Endodermal cell (in vitro differentiated cells): Measurements from ENCODE around the gene HAUS1. TPM values are rescaled to one million over a fixed set of nuclear protein-coding genes. Genes with fewer than 3 reads are reported as not detected.
"Not testable (repeated sequence)": the region's sequence is repeated elsewhere in the genome, so short reads cannot be mapped to it uniquely, and the experiment has no call there.

Experiments used
- DNase-seq: peaks from one replicate; pipeline ENCODE4 v3.0.0-alpha.2; 2017
- H3K27ac ChIP-seq: 2 replicates; pipeline ENCODE4 v1.5.1; 2013; ENCODE audit warnings: mild to moderate bottlenecking, low read depth, low read length, moderate library complexity
- H3K27me3 ChIP-seq: 2 replicates; pipeline ENCODE4 v1.6.1; 2013; ENCODE audit warnings: mild to moderate bottlenecking, low read length, moderate library complexity; ENCODE audit not compliant: insufficient read depth, control insufficient read depth, poor library complexity, severe bottlenecking
- H3K36me3 ChIP-seq: 2 replicates; pipeline ENCODE4 v1.7.0; 2013; ENCODE audit warnings: mild to moderate bottlenecking, low read length, moderate library complexity; ENCODE audit not compliant: control insufficient read depth, insufficient read depth
- H3K4me1 ChIP-seq: one replicate; pipeline ENCODE4 v1.7.0; 2013; ENCODE audit warnings: low read length; ENCODE audit not compliant: control insufficient read depth, insufficient read depth
- H3K4me3 ChIP-seq: 2 replicates; pipeline ENCODE4 v1.5.1; 2013; ENCODE audit warnings: mild to moderate bottlenecking, low read length, moderate library complexity
- H3K9ac ChIP-seq: 2 replicates; pipeline ENCODE4 v1.6.1; 2013; ENCODE audit warnings: mild to moderate bottlenecking, low read length, moderate library complexity; ENCODE audit not compliant: poor library complexity, severe bottlenecking; ENCODE audit errors: extremely low read depth
- H3K9me3 ChIP-seq: 2 replicates; pipeline ENCODE4 v1.6.1; 2013; ENCODE audit warnings: mild to moderate bottlenecking, low read length, moderate library complexity; ENCODE audit not compliant: control insufficient read depth
- H3K27ac Mint-ChIP-seq: 2 replicates; pipeline ENCODE4 v1.8.0; 2020; ENCODE audit warnings: mixed read lengths
- H3K27me3 Mint-ChIP-seq: 2 replicates; pipeline ENCODE4 v1.8.0; 2021; ENCODE audit warnings: mild to moderate bottlenecking, mixed read lengths; ENCODE audit not compliant: insufficient read depth
- H3K36me3 Mint-ChIP-seq: 2 replicates; pipeline ENCODE4 v1.8.0; 2020; ENCODE audit warnings: low read depth, mixed read lengths
- H3K4me1 Mint-ChIP-seq: 2 replicates; pipeline ENCODE4 v1.8.0; 2020; ENCODE audit warnings: mixed read lengths
- H3K4me3 Mint-ChIP-seq: 2 replicates; pipeline ENCODE4 v1.8.0; 2020; ENCODE audit warnings: mild to moderate bottlenecking, moderate library complexity, mixed read lengths
- H3K9me3 Mint-ChIP-seq: 2 replicates; pipeline ENCODE4 v1.8.0; 2020; ENCODE audit warnings: mild to moderate bottlenecking, mixed read lengths
- WGBS, 2 experiments: methylation state at CpG; one replicate each; pipeline versions ENCODE4 v1.1.5 to v1.1.7; 2013; ENCODE audit warnings: missing lambda C conversion rate in 2 of 2, mixed read lengths in 1 of 2; ENCODE audit not compliant: insufficient coverage in 1 of 2, insufficient read length in 1 of 2; 5-methylcytosine and 5-hydroxymethylcytosine counted together
- total RNA-seq, 2 donors: library from RNA; stranded (reverse); fragmentation: NEBNext Ultra II Directional in 1 of 2; extraction: Animal tissue kit (Norgen Biotek cat#: 25700) in 1 of 2; gene quantifications; 2 replicates in 1 of 2; 3 replicates in 1 of 2; pipeline ENCODE4 v1.2.1, GENCODE V29; 2021
- TF ChIP-seq, protein P1 (sequence below): fragments of 200-600 bp; sonication (generic); conservative IDR thresholded peaks from 2 replicates; pipeline ENCODE4 v1.5.0; 2021; ENCODE audit warnings: antibody characterized with exemption, mild to moderate bottlenecking

HAUS1 gene
- total RNA-seq, 2 donors from 2014 or later, result 80.1 to 130 TPM

DNA sequence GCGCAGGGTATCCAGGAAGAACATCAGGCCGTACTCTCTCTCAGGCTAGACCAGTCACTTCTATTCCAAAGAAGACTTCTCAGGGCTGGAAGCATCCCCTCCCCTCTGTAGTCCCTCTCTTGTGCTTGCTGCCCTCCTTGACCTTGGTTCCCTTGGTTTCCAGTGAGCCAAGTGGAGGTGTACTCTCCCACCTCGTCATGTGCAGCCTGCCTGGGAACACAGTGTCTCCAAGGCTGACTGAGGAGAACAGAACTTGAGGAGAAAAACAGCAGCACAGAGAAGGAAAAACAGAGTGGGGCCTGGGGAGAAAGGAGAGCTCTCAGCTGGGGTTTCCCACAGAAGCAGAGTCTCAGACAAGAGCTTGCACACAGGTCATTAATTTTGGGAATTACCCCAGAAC is 52.7 kb downstream of the HAUS1 start:
- no peak overlapping the region for H3K27ac Mint-ChIP-seq

DNA sequence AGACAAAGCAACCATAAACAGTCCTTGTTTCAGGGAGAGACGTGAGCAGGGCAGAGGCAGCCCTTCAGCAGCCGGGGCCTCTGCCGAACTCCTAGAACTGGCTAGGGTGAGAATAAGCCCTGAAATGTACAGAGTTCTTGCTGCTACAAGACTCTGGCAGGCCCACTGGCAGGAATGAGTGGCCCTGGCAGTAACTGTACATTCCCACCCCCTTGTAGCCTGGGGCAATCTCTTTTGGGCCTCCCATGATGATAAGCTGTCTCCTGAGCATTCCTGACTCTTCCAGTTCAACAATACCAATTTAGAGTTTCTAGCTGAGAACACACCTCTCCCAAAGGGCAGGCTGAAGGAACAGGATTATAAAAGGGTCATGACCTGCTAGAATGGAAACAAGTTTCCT is 54.3 kb downstream of the HAUS1 start:
- H3K4me1 Mint-ChIP-seq, result peaks cover 7% of the 10 kb centered on the region
- H3K4me3 Mint-ChIP-seq, result no peak overlapping the region
- no peaks in the 10 kb centered on the region for H3K27me3 Mint-ChIP-seq
- H3K27ac Mint-ChIP-seq, result no peak overlapping the region
- no peaks in the 10 kb centered on the region for H3K27me3 ChIP-seq
- H3K4me1 ChIP-seq, result no peaks in the 10 kb centered on the region
- H3K4me3 ChIP-seq, result no peak overlapping the region
- TF ChIP-seq, protein P1, sequence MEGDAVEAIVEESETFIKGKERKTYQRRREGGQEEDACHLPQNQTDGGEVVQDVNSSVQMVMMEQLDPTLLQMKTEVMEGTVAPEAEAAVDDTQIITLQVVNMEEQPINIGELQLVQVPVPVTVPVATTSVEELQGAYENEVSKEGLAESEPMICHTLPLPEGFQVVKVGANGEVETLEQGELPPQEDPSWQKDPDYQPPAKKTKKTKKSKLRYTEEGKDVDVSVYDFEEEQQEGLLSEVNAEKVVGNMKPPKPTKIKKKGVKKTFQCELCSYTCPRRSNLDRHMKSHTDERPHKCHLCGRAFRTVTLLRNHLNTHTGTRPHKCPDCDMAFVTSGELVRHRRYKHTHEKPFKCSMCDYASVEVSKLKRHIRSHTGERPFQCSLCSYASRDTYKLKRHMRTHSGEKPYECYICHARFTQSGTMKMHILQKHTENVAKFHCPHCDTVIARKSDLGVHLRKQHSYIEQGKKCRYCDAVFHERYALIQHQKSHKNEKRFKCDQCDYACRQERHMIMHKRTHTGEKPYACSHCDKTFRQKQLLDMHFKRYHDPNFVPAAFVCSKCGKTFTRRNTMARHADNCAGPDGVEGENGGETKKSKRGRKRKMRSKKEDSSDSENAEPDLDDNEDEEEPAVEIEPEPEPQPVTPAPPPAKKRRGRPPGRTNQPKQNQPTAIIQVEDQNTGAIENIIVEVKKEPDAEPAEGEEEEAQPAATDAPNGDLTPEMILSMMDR, result no peak
- H3K9ac ChIP-seq, result no peak overlapping the region
- no peaks in the 10 kb centered on the region for H3K9me3 ChIP-seq
- H3K36me3 ChIP-seq, result no peaks in the 10 kb centered on the region
- no peak for DNase-seq
- 96 to 100% methylated on average over 1 to 3 of the region's 3 CpGs for WGBS, 2 experiments
- H3K9me3 Mint-ChIP-seq, result no peaks in the 10 kb centered on the region
- H3K36me3 Mint-ChIP-seq, result no peaks in the 10 kb centered on the region
- no peak overlapping the region for H3K27ac ChIP-seq

More for the DNA sequence above, 52.7 kb downstream of the HAUS1 start:
- Mint-ChIP-seq H3K27me3 (no peaks in the 10 kb centered on the region), H3K36me3 (no peaks in the 10 kb centered on the region), H3K4me3 (no peak overlapping the region), H3K9me3 (no peaks in the 10 kb centered on the region), H3K4me1 (peaks cover 12% of the 10 kb centered on the region)
- Histone ChIP-seq H3K9me3 (no peaks in the 10 kb centered on the region), H3K27me3 (no peaks in the 10 kb centered on the region), H3K4me3 (no peak overlapping the region), H3K4me1 (no peaks in the 10 kb centered on the region), H3K27ac (no peak overlapping the region), H3K9ac (no peak overlapping the region), H3K36me3 (no peaks in the 10 kb centered on the region)
- no peak for DNase-seq
- WGBS, 2 experiments, result 97 to 100% methylated on average over 1 to 3 of the region's 3 CpGs
- TF ChIP-seq, protein P1, result no peak

DNA sequence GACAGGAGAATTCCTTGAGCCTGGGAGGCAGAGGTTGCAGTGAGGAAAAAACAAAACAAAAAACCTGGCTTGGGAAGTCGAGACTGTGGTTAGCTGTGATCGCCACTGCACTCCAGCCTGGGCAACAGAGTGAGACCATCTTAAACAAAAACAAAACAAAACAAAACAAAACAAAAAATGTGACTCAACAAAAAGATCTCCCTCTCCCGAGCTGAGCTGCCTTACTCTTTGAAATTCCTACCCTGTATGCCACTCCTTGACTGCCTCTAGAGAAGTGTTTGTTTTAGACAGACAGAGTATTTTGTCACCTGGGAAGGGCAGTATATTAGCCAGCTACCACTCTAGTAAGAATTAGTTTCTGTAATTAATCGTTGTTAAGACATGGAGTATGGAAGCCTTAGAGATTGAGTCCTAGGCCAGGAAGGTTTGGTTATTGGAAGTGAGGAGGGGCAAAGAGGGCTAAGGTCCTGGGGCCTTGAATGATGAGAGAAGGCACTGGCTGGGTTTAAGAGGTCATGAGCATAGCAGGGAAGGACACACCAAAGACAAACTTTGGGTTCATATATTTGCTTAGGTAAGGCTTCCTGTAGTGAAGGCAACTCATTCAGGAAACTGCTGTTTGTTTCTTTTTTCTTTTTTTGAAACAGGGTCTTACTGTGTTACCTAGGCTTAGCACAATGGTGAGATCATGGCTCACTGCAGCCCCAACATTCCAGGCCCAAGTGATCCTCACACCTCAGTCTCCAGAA is 56.0 kb downstream of the HAUS1 start:
- H3K4me1 Mint-ChIP-seq, result peaks cover 4% of the 10 kb centered on the region
- Histone ChIP-seq H3K4me3 (no peak overlapping the region), H3K4me1 (no peaks in the 10 kb centered on the region), H3K36me3 (no peaks in the 10 kb centered on the region), H3K27me3 (no peaks in the 10 kb centered on the region), H3K9me3 (no peaks in the 10 kb centered on the region), H3K9ac (no peak overlapping the region), H3K27ac (no peak overlapping the region)
- no peaks in the 10 kb centered on the region for H3K9me3 Mint-ChIP-seq
- no peak overlapping the region for H3K27ac Mint-ChIP-seq
- TF ChIP-seq, protein P1, result no peak
- no peaks in the 10 kb centered on the region for H3K27me3 Mint-ChIP-seq
- DNase-seq, result no peak
- no peak overlapping the region for H3K4me3 Mint-ChIP-seq
- 90 to 93% methylated on average over 3 to 4 of the region's 4 CpGs for WGBS, 2 experiments
- H3K36me3 Mint-ChIP-seq, result no peaks in the 10 kb centered on the region

GRCh38 chr18:46160840-46161239 is 56.7 kb downstream of the HAUS1 start:
- H3K27me3 ChIP-seq, H3K36me3 ChIP-seq, DNase-seq, H3K4me1 Mint-ChIP-seq, H3K9ac ChIP-seq, H3K4me3 ChIP-seq, H3K27ac Mint-ChIP-seq, H3K27ac ChIP-seq, H3K27me3 Mint-ChIP-seq, H3K36me3 Mint-ChIP-seq, H3K9me3 Mint-ChIP-seq, H3K9me3 ChIP-seq, H3K4me1 ChIP-seq, H3K4me3 Mint-ChIP-seq: not testable (repeated sequence)
- WGBS, 2 experiments, result 91% methylated on average over 3 to 4 of the region's 5 CpGs
